GM12878 (cell line): ENCODE data around the gene RPL10L. TPM values are rescaled to one million over a fixed set of nuclear protein-coding genes. Genes with fewer than 3 reads are reported as not detected.

Source experiments
- ATAC-seq: fragments of 200-7000 bp; cut with Tn5 transposase; 3 replicates; pipeline ENCODE4 v1.9.1; 2020; ENCODE audit warnings: mild to moderate bottlenecking, moderate library complexity
- BruUV-seq: library from RNA; stranded (reverse); fragments of 400-500 nt; replicated peaks from 2 replicates; lab custom pipeline; 2021; lab: Mats Ljungman, UMichigan
- CTCF ChIA-PET: fragments of 300-600 bp; sonication (Branson Sonifier 250); formaldehyde crosslinking; extraction: SDS; loops from one replicate; lab custom pipeline; 2021; ENCODE audit warnings: inconsistent platforms; lab: Yijun Ruan, JAX
- POLR2A ChIA-PET: fragments of 350-600 bp; formaldehyde crosslinking; extraction: SDS; loops from one replicate; lab custom pipeline; 2021; ENCODE audit warnings: inconsistent platforms; lab: Charles Lee
- RAD21 ChIA-PET: fragments of 300-600 bp; sonication (Branson Sonifier 250); formaldehyde crosslinking; loops from one replicate; lab custom pipeline; 2023; ENCODE audit warnings: antibody characterized with exemption; ENCODE audit not compliant: unreplicated experiment; lab: Charles Lee
- SMC1A ChIA-PET: fragments of 300-600 bp; sonication (Branson Sonifier 250); formaldehyde crosslinking; loops from one replicate; lab custom pipeline; 2023; ENCODE audit not compliant: unreplicated experiment, uncharacterized antibody; lab: Charles Lee
- DNase-seq: peaks from one replicate; pipeline ENCODE4 v3.0.0-alpha.2; 2011; ENCODE audit warnings: low read depth, low spot score
- FAIRE-seq: peaks from 3 replicates; lab custom pipeline; 2011; peaks lifted over from hg19 to GRCh38; lab: Jason Lieb, UNC
- H2AFZ ChIP-seq: 2 replicates; pipeline ENCODE4 v1.6.0; 2011; ENCODE audit warnings: low read depth, low read length, control low read depth; ENCODE audit not compliant: control insufficient read depth
- H3K27ac ChIP-seq: 2 replicates; pipeline ENCODE4 v1.5.1; 2011; ENCODE audit warnings: control low read depth; ENCODE audit not compliant: control insufficient read depth, insufficient read depth
- H3K27me3 ChIP-seq, 2 experiments: replicated peaks in 1 of 2; 2 replicates each; pipeline versions ENCODE4 v1.6.0 to v1.6.1; 2011; ENCODE audit warnings: low read length in 1 of 2; ENCODE audit not compliant: control insufficient read depth in 2 of 2, insufficient read depth in 2 of 2
- H3K36me3 ChIP-seq, 2 experiments: 2 replicates each; pipeline ENCODE4 v1.5.1; 2011; ENCODE audit warnings: low read length in 1 of 2; ENCODE audit not compliant: control insufficient read depth in 2 of 2, insufficient read depth in 2 of 2
- H3K4me1 ChIP-seq: 2 replicates; pipeline ENCODE4 v1.6.1; 2011; ENCODE audit warnings: mild to moderate bottlenecking, low read length, moderate library complexity, mixed read lengths; ENCODE audit not compliant: control insufficient read depth, insufficient read depth
- H3K4me2 ChIP-seq: 2 replicates; pipeline ENCODE4 v1.6.0; 2011; ENCODE audit warnings: control low read depth; ENCODE audit not compliant: control insufficient read depth, insufficient read depth
- H3K4me3 ChIP-seq: fragments of 200-600 bp; sonication (generic); 2 replicates; pipeline ENCODE4 v1.5.1; 2016
- H3K79me2 ChIP-seq: 2 replicates; pipeline ENCODE4 v1.6.0; 2011; ENCODE audit warnings: low read length; ENCODE audit not compliant: control insufficient read depth, insufficient read depth
- H3K9ac ChIP-seq: 2 replicates; pipeline ENCODE4 v1.8.0; 2011; ENCODE audit warnings: low read length, control low read depth, mixed read lengths; ENCODE audit not compliant: control insufficient read depth, insufficient read depth
- H3K9me3 ChIP-seq: replicated peaks from 3 replicates; pipeline ENCODE4 v1.5.1; 2011; ENCODE audit warnings: mild to moderate bottlenecking, low read length; ENCODE audit not compliant: control insufficient read depth, insufficient read depth
- H4K20me1 ChIP-seq: 2 replicates; pipeline ENCODE4 v1.6.0; 2011; ENCODE audit not compliant: control insufficient read depth, insufficient read depth
- ATF7 ChIP-seq: fragments of 450-650 bp; IDR thresholded peaks from 2 replicates; pipeline ENCODE4 v1.6.1; 2016; ENCODE audit warnings: low read depth, mild to moderate bottlenecking
- DPF2 ChIP-seq: fragments of 450-650 bp; IDR thresholded peaks from 2 replicates; pipeline ENCODE4 v1.6.1; 2017; ENCODE audit warnings: mild to moderate bottlenecking
- ESRRA ChIP-seq: IDR thresholded peaks from 2 replicates; pipeline ENCODE4 v1.6.1; 2012; ENCODE audit warnings: mild to moderate bottlenecking, low read length, improper control_type of control experiment
- EZH2 ChIP-seq: IDR thresholded peaks from 2 replicates; pipeline ENCODE4 v1.6.1; 2012; ENCODE audit warnings: low read depth, mild to moderate bottlenecking, control low read depth, inconsistent platforms, low read length, borderline replicate concordance; ENCODE audit not compliant: control insufficient read depth
- HCFC1 ChIP-seq: fragments of 150-350 bp; IDR thresholded peaks from 2 replicates; pipeline ENCODE4 v1.6.1; 2014; ENCODE audit warnings: low read length
- KDM1A ChIP-seq: fragments of 200-600 bp; sonication (generic); IDR thresholded peaks from 2 replicates; pipeline ENCODE4 v1.6.1; 2016; ENCODE audit warnings: borderline replicate concordance
- MYB ChIP-seq: fragments of 150-350 bp; IDR thresholded peaks from 2 replicates; pipeline ENCODE4 v1.6.1; 2014; ENCODE audit warnings: mild to moderate bottlenecking, low read depth, low read length, borderline replicate concordance
- NR2C1 ChIP-seq: fragments of 450-650 bp; IDR thresholded peaks from 2 replicates; pipeline ENCODE4 v1.6.1; 2017; ENCODE audit warnings: antibody characterized with exemption, mild to moderate bottlenecking, moderate library complexity
- PAX8 ChIP-seq: fragments of 450-650 bp; IDR thresholded peaks from 2 replicates; pipeline ENCODE4 v1.6.1; 2017; ENCODE audit warnings: mild to moderate bottlenecking, moderate library complexity
- RAD51 ChIP-seq: fragments of 450-650 bp; IDR thresholded peaks from 2 replicates; pipeline ENCODE4 v1.6.1; 2016; ENCODE audit warnings: moderate library complexity, mild to moderate bottlenecking, inconsistent platforms
- SREBF1 ChIP-seq: IDR thresholded peaks from 2 replicates; pipeline ENCODE4 v1.6.1; 2012; ENCODE audit warnings: mild to moderate bottlenecking, low read length
- ZNF384 ChIP-seq: IDR thresholded peaks from 2 replicates; pipeline ENCODE4 v1.6.1; 2012; ENCODE audit warnings: low read depth, mild to moderate bottlenecking, low read length, improper control_type of control experiment, borderline replicate concordance
- in situ Hi-C: fragments of 300-500 bp; cut with MboI; formaldehyde crosslinking; loops from 9 replicates; pipeline ENCODE4 v1.14.3; 2018; ENCODE audit warnings: mixed read lengths
- intact Hi-C: fragments of 100-400 bp; cut with micrococcal nuclease; formaldehyde crosslinking; loops from one replicate; pipeline ENCODE4 v1.14.2; 2022; ENCODE audit not compliant: unreplicated experiment
- polyA plus RNA-seq, 11 experiments: library from polyadenylated mRNA; depleted of rRNA in 4 of 11; unstranded in 6 of 11; stranded (reverse) in 5 of 11; fragments of >200 nt; fragmentation: Nextera tagmentation in 4 of 11; fragmentation: Illumina TruSeq in 1 of 11; extraction: Ambion mirVana in 4 of 11; extraction: Trizol in 1 of 11; gene quantifications; 1 replicate in 1 of 11; 2 replicates in 10 of 11; pipeline versions ENCODE4 v1.2.1 to v1.2.3, GENCODE V29; 2011 to 2016; ENCODE audit warnings: inconsistent platforms in 2 of 11, missing spikeins in 2 of 11, low read depth in 1 of 11
- total RNA-seq, 4 experiments: library from RNA; depleted of rRNA in 3 of 4; stranded (reverse); fragments of >200 nt in 3 of 4; fragmentation: Illumina TruSeq in 1 of 4; extraction: Trizol in 1 of 4; gene quantifications; 2 replicates each; pipeline versions ENCODE4 v1.2.1 to v1.2.3, GENCODE V29; 2013 to 2021
- TF ChIP-seq, protein P1 (sequence below): fragments of 450-650 bp; IDR thresholded peaks from 2 replicates; pipeline ENCODE4 v1.6.1; 2017; ENCODE audit warnings: borderline replicate concordance

Gene RPL10L
- total and polyA plus RNA-seq, 10 of the 15 experiments (the other 5 are each of a cell fraction or from before 2014, with no cell fraction given), result not detected

GRCh38 chr14:46653031-46653755 is 1.6 kb upstream of the RPL10L start:
- H3K36me3 ChIP-seq, result no peaks in the 10 kb centered on the region
- DNase-seq (no peak), ATAC-seq (no peak), FAIRE-seq (no peak)
- CTCF ChIA-PET, result interaction anchor here (1.6 kb wide), 1 partner anchor 17 kb away, joined by 4 read pairs; no protein-coding TSS in a partner anchor
- intact Hi-C loops, result no loop called here
- TF ChIP-seq MYB, result no peak
- TF ChIP-seq DPF2, result no peak
- no peak for TF ChIP-seq ESRRA
- no TSS peak for BruUV-seq
- SMC1A ChIA-PET, result no interaction called here
- no peak overlapping the region for H3K27ac ChIP-seq
- no peaks in the 10 kb centered on the region for H4K20me1 ChIP-seq
- RAD21 ChIA-PET, result no interaction called here
- no peak overlapping the region for H3K4me3 ChIP-seq
- POLR2A ChIA-PET, result no interaction called here
- H3K4me2 ChIP-seq, result no peak overlapping the region
- no peak overlapping the region for H2AFZ ChIP-seq
- no peaks in the 10 kb centered on the region for H3K4me1 ChIP-seq
- no peak overlapping the region for H3K9ac ChIP-seq
- no peaks in the 10 kb centered on the region for H3K9me3 ChIP-seq
- no peaks in the 10 kb centered on the region for H3K79me2 ChIP-seq
- in situ Hi-C loops, result no loop called here
- H3K27me3 ChIP-seq, result no peaks in the 10 kb centered on the region

GRCh38 chr14:46646796-46647195 is 4.8 kb downstream of the RPL10L start:
- intact Hi-C loops, result no loop called here
- H4K20me1 ChIP-seq, result no peaks in the 10 kb centered on the region
- no peaks in the 10 kb centered on the region for H3K79me2 ChIP-seq
- H3K36me3 ChIP-seq, result no peaks in the 10 kb centered on the region
- in situ Hi-C loops, result no loop called here
- no TSS peak for BruUV-seq
- POLR2A ChIA-PET, result no interaction called here
- no peak overlapping the region for H3K27ac ChIP-seq
- no peak overlapping the region for H3K4me3 ChIP-seq
- CTCF ChIA-PET, result no interaction called here
- no peak overlapping the region for H3K9ac ChIP-seq
- RAD21 ChIA-PET, result no interaction called here
- SMC1A ChIA-PET, result no interaction called here
- no peaks in the 10 kb centered on the region for H3K27me3 ChIP-seq
- FAIRE-seq (no peak), ATAC-seq (no peak), DNase-seq (no peak)
- TF ChIP-seq HCFC1, result no peak
- TF ChIP-seq PAX8, result no peak
- no peak for TF ChIP-seq ZNF384
- TF ChIP-seq ATF7, result no peak
- TF ChIP-seq, protein P1, sequence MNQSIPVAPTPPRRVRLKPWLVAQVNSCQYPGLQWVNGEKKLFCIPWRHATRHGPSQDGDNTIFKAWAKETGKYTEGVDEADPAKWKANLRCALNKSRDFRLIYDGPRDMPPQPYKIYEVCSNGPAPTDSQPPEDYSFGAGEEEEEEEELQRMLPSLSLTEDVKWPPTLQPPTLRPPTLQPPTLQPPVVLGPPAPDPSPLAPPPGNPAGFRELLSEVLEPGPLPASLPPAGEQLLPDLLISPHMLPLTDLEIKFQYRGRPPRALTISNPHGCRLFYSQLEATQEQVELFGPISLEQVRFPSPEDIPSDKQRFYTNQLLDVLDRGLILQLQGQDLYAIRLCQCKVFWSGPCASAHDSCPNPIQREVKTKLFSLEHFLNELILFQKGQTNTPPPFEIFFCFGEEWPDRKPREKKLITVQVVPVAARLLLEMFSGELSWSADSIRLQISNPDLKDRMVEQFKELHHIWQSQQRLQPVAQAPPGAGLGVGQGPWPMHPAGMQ, result no peak
- TF ChIP-seq RAD51, result no peak
- TF ChIP-seq KDM1A, result no peak
- TF ChIP-seq SREBF1, result no peak
- no peak for TF ChIP-seq NR2C1
- TF ChIP-seq EZH2, result no peak
- H3K9me3 ChIP-seq, result no peaks in the 10 kb centered on the region
- no peak overlapping the region for H2AFZ ChIP-seq
- no peaks in the 10 kb centered on the region for H3K4me1 ChIP-seq
- H3K4me2 ChIP-seq, result no peak overlapping the region
